HepG2 (cell line): ENCODE results near the gene FOXA3. TPM values are rescaled to one million over a fixed set of nuclear protein-coding genes. Genes with fewer than 3 reads are reported as not detected.

Experiments used
- ATAC-seq: fragments of 200-7000 bp; cut with Tn5 transposase; 3 replicates; pipeline ENCODE4 v1.9.1; 2020; ENCODE audit warnings: mild to moderate bottlenecking, moderate library complexity
- BruUV-seq: library from RNA; stranded (reverse); fragments of 400-500 nt; replicated peaks from 2 replicates; lab custom pipeline; 2021; lab: Mats Ljungman, UMichigan
- CTCF ChIA-PET: fragments of 300-600 bp; formaldehyde crosslinking; extraction: SDS; loops from one replicate; lab custom pipeline; 2021; ENCODE audit warnings: low total read pairs, inconsistent platforms, low intra/inter-chr PET ratio; lab: Yijun Ruan, JAX
- POLR2A ChIA-PET: fragments of 350-600 bp; sonication (Branson Sonifier 250); formaldehyde crosslinking; loops from one replicate; lab custom pipeline; 2020; ENCODE audit warnings: antibody characterized with exemption, inconsistent platforms; lab: Yijun Ruan, JAX
- DNase-seq: peaks from one replicate; pipeline ENCODE4 v3.0.0-alpha.2; 2015; ENCODE audit warnings: low spot score
- FAIRE-seq: peaks from 3 replicates; lab custom pipeline; 2011; peaks lifted over from hg19 to GRCh38; lab: Jason Lieb, UNC
- H2AFZ ChIP-seq: one replicate; pipeline ENCODE4 v1.6.1; 2011; ENCODE audit warnings: low read length, inconsistent platforms
- H3K27ac ChIP-seq: fragments of 300-600 bp; 3 replicates; pipeline ENCODE4 v1.8.0; 2011; ENCODE audit warnings: mixed run types, mild to moderate bottlenecking, mixed read lengths, low read length, inconsistent platforms; ENCODE audit not compliant: insufficient read depth; ENCODE audit errors: extremely low read length
- H3K27me3 ChIP-seq, 2 experiments: fragments of 200-600 bp in 1 of 2; 2 replicates in 1 of 2; 3 replicates in 1 of 2; pipeline versions ENCODE4 v1.6.0 to v1.8.0; 2011; ENCODE audit warnings: low read length in 2 of 2, mild to moderate bottlenecking in 2 of 2, moderate library complexity in 2 of 2, inconsistent platforms in 1 of 2; ENCODE audit not compliant: insufficient read depth in 2 of 2, control insufficient read depth in 1 of 2
- H3K36me3 ChIP-seq, 2 experiments: fragments of 200-600 bp in 1 of 2; replicated peaks in 1 of 2; 2 replicates in 1 of 2; 3 replicates in 1 of 2; pipeline versions ENCODE4 v1.5.1 to v1.8.0; 2011; ENCODE audit warnings: low read length in 2 of 2, inconsistent platforms in 1 of 2; ENCODE audit not compliant: insufficient read depth in 2 of 2, control insufficient read depth in 1 of 2
- H3K4me1 ChIP-seq: 2 replicates; pipeline ENCODE4 v1.5.1; 2012; ENCODE audit warnings: low read length, inconsistent platforms; ENCODE audit not compliant: insufficient read depth
- H3K4me2 ChIP-seq: 2 replicates; pipeline ENCODE4 v1.6.0; 2011; ENCODE audit warnings: low read depth, low read length, inconsistent platforms
- H3K4me3 ChIP-seq, 3 experiments: fragments of 200-600 bp in 1 of 3; sonication (generic), shearing (Covaris generic) in 1 of 3; replicated peaks in 1 of 3; 2 replicates each; pipeline ENCODE4 v1.5.1; 2011 to 2016; ENCODE audit warnings: low read length in 3 of 3, inconsistent platforms in 2 of 3, low read depth in 2 of 3, mild to moderate bottlenecking in 2 of 3, control low read depth in 1 of 3, mixed read lengths in 1 of 3; ENCODE audit not compliant: insufficient read depth in 1 of 3
- H3K79me2 ChIP-seq: one replicate; pipeline ENCODE4 v1.6.1; 2011; ENCODE audit warnings: low read length, inconsistent platforms; ENCODE audit not compliant: insufficient read depth
- H3K9ac ChIP-seq: 2 replicates; pipeline ENCODE4 v1.6.0; 2011; ENCODE audit warnings: mild to moderate bottlenecking, low read depth, low read length, inconsistent platforms; ENCODE audit not compliant: insufficient read depth
- H3K9me3 ChIP-seq: 2 replicates; pipeline ENCODE4 v1.5.1; 2012; ENCODE audit warnings: mild to moderate bottlenecking, low read length
- H4K20me1 ChIP-seq: 2 replicates; pipeline ENCODE4 v1.6.0; 2011; ENCODE audit warnings: inconsistent platforms, mild to moderate bottlenecking, low read length, moderate library complexity; ENCODE audit not compliant: insufficient read depth
- ADNP ChIP-seq: sonication (generic); formaldehyde crosslinking; IDR thresholded peaks from 2 replicates; pipeline ENCODE4 v1.4.0; 2020; ENCODE audit warnings: missing genetic modification reagents
- AGO2 ChIP-seq: fragments of 200-400 bp; formaldehyde crosslinking; optimal IDR thresholded peaks from 2 replicates; pipeline ENCODE3; 2017; ENCODE audit warnings: mild to moderate bottlenecking, low read depth, low read length, moderate library complexity
- ERF ChIP-seq: IDR thresholded peaks from 2 replicates; pipeline ENCODE4 v1.6.1; 2018; ENCODE audit warnings: missing biosample characterization, missing genetic modification reagents
- FIP1L1 ChIP-seq: fragments of 200-400 bp; formaldehyde crosslinking; IDR thresholded peaks from 2 replicates; pipeline ENCODE4 v1.6.1; 2018; ENCODE audit warnings: low read depth, mild to moderate bottlenecking, low read length, moderate library complexity, borderline replicate concordance; ENCODE audit not compliant: insufficient read depth
- KAT2B ChIP-seq: fragments of 150-350 bp; IDR thresholded peaks from 2 replicates; pipeline ENCODE4 v1.6.1; 2014; ENCODE audit warnings: low read depth, low read length, borderline replicate concordance
- MTA1 ChIP-seq: sonication (generic); formaldehyde crosslinking; IDR thresholded peaks from 2 replicates; pipeline ENCODE4 v1.4.0; 2020; ENCODE audit warnings: missing genetic modification reagents, mild to moderate bottlenecking, borderline replicate concordance
- NFATC3 ChIP-seq: sonication (generic); formaldehyde crosslinking; IDR thresholded peaks from 2 replicates; pipeline ENCODE4 v1.5.1; 2020; ENCODE audit warnings: mild to moderate bottlenecking, missing genetic modification reagents
- RNF2 ChIP-seq: fragments of 450-650 bp; conservative IDR thresholded peaks from 2 replicates; pipeline ENCODE4 v1.6.1; 2016; ENCODE audit warnings: low read depth
- SAP130 ChIP-seq: IDR thresholded peaks from 2 replicates; pipeline ENCODE4 v1.6.1; 2016; ENCODE audit warnings: low read depth
- ZC3H13 ChIP-seq: sonication (generic); formaldehyde crosslinking; IDR thresholded peaks from 2 replicates; pipeline ENCODE4 v1.8.1; 2023; ENCODE audit warnings: mild to moderate bottlenecking, missing genetic modification reagents, moderate library complexity
- WGBS: methylation state at CpG from one replicate; pipeline ENCODE4 v1.1.6; 2017; ENCODE audit warnings: low lambda C conversion rate; 5-methylcytosine and 5-hydroxymethylcytosine counted together
- in situ Hi-C: cut with HindIII; loops from 2 replicates; pipeline ENCODE4 v1.10.0; 2017; ENCODE audit warnings: low pct_unique_long_range_greater_than_20kb; ENCODE audit not compliant: extremely low pct_ligation_motif_present
- intact Hi-C: fragments of 100-400 bp; cut with micrococcal nuclease; formaldehyde crosslinking; loops from one replicate; pipeline ENCODE4 v1.10.0; 2022; ENCODE audit not compliant: unreplicated experiment
- polyA plus RNA-seq, 8 experiments: library from polyadenylated mRNA; depleted of rRNA in 3 of 8; stranded (reverse) in 7 of 8; unstranded in 1 of 8; fragments of >200 nt; fragmentation: Illumina TruSeq in 4 of 8; extraction: Trizol in 4 of 8; gene quantifications; 2 replicates each; pipeline versions ENCODE4 v1.2.1 to v1.2.3, GENCODE V29; 2011 to 2016; ENCODE audit warnings: low read depth in 4 of 8, missing spikeins in 1 of 8, mixed read lengths in 1 of 8; ENCODE audit not compliant: insufficient read depth in 1 of 8
- total RNA-seq, 5 experiments: library from RNA; depleted of rRNA; stranded (reverse); fragments of >200 nt; fragmentation: Illumina TruSeq; extraction: Trizol; gene quantifications; 2 replicates each; pipeline ENCODE4 v1.2.3, GENCODE V29; 2016; ENCODE audit warnings: low read depth in 1 of 5
- TF ChIP-seq, protein P1 (sequence below): sonication (generic); formaldehyde crosslinking; IDR thresholded peaks from 2 replicates; pipeline ENCODE4 v1.4.0; 2020; ENCODE audit warnings: missing genetic modification reagents
- TF ChIP-seq, protein P2 (sequence below): sonication (generic); formaldehyde crosslinking; IDR thresholded peaks from 2 replicates; pipeline ENCODE4 v1.5.0; 2020; ENCODE audit warnings: missing genetic modification reagents
- TF ChIP-seq, protein P3 (sequence below): sonication (generic); formaldehyde crosslinking; IDR thresholded peaks from 2 replicates; pipeline ENCODE4 v1.4.0; 2020; ENCODE audit warnings: mild to moderate bottlenecking, missing genetic modification reagents

FOXA3 gene
- total and polyA plus RNA-seq, 2 of the 13 experiments (the other 11 are each of a cell fraction or from before 2014, with no cell fraction given), result 29.8 to 47.6 TPM

DNA sequence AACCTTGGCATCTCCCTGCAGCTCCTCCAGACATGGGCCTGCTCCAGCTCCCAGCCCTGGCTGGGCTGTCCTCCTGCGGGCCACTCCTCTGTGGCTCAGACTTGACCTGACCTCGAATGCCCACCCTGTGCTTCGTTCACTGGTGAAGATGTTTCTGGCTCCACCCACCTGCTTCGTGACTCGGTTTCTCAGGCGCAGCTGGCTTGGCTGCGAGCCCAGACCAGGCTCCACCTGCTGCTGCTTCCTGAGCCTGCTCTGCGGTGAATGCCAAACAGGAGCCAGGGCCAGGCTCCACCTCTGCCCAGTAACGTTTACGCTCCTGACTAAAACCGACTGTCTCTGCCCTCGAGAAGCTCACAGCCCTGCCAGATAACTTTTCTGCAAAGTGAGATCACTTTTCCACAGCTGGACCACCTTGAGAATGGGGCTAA is 40.1 kb upstream of the FOXA3 start:
- no peaks in the 10 kb centered on the region for H3K9me3 ChIP-seq
- ATAC-seq (no peak), FAIRE-seq (no peak), DNase-seq (no peak)
- H3K4me3 ChIP-seq, result no peak overlapping the region
- no peak overlapping the region for H3K27ac ChIP-seq
- 98% methylated on average over 8 of the region's 12 CpGs for WGBS
- intact Hi-C loops, result no loop called here
- H3K4me1 ChIP-seq, result no peaks in the 10 kb centered on the region
- no peaks in the 10 kb centered on the region for H3K27me3 ChIP-seq
- no peaks in the 10 kb centered on the region for H3K79me2 ChIP-seq
- H2AFZ ChIP-seq, result no peak overlapping the region
- POLR2A ChIA-PET, result interaction anchor here (0.7 to 1.5 kb wide), 2 partner anchors 39 to 79 kb away, joined by 3 to 4 read pairs (median 3); partner anchors contain the start of genes MYPOP and SYMPK
- no peak for TF ChIP-seq RNF2
- no peak for TF ChIP-seq SAP130
- no peak for TF ChIP-seq NFATC3
- TF ChIP-seq, protein P1, sequence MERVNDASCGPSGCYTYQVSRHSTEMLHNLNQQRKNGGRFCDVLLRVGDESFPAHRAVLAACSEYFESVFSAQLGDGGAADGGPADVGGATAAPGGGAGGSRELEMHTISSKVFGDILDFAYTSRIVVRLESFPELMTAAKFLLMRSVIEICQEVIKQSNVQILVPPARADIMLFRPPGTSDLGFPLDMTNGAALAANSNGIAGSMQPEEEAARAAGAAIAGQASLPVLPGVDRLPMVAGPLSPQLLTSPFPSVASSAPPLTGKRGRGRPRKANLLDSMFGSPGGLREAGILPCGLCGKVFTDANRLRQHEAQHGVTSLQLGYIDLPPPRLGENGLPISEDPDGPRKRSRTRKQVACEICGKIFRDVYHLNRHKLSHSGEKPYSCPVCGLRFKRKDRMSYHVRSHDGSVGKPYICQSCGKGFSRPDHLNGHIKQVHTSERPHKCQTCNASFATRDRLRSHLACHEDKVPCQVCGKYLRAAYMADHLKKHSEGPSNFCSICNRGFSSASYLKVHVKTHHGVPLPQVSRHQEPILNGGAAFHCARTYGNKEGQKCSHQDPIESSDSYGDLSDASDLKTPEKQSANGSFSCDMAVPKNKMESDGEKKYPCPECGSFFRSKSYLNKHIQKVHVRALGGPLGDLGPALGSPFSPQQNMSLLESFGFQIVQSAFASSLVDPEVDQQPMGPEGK (CRISPR knock-in tag), result no peak
- TF ChIP-seq ADNP, result no peak
- TF ChIP-seq, protein P2, sequence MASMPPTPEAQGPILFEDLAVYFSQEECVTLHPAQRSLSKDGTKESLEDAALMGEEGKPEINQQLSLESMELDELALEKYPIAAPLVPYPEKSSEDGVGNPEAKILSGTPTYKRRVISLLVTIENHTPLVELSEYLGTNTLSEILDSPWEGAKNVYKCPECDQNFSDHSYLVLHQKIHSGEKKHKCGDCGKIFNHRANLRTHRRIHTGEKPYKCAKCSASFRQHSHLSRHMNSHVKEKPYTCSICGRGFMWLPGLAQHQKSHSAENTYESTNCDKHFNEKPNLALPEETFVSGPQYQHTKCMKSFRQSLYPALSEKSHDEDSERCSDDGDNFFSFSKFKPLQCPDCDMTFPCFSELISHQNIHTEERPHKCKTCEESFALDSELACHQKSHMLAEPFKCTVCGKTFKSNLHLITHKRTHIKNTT (CRISPR knock-in tag), result no peak
- TF ChIP-seq KAT2B, result no peak
- TF ChIP-seq ZC3H13, result peak; percentile 54; the same call in 1 of the 2 replicates
- TF ChIP-seq MTA1, result no peak
- TF ChIP-seq, protein P3, sequence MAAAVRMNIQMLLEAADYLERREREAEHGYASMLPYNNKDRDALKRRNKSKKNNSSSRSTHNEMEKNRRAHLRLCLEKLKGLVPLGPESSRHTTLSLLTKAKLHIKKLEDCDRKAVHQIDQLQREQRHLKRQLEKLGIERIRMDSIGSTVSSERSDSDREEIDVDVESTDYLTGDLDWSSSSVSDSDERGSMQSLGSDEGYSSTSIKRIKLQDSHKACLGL, result no peak
- TF ChIP-seq FIP1L1, result no peak
- TF ChIP-seq AGO2, result peak; percentile 71
- no peak for TF ChIP-seq ERF (CRISPR knock-in tag)
- peaks cover 30 to 76% of the 10 kb centered on the region in 2 experiments for H3K36me3 ChIP-seq
- H3K9ac ChIP-seq, result no peak overlapping the region
- H3K4me2 ChIP-seq, result no peak overlapping the region
- no TSS peak for BruUV-seq
- H4K20me1 ChIP-seq, result no peaks in the 10 kb centered on the region
- CTCF ChIA-PET, result no interaction called here
- in situ Hi-C loops, result no loop called here
